WTC11 (cell line): ENCODE data around the gene MIGA1. TPM values are rescaled to one million over a fixed set of nuclear protein-coding genes. Genes with fewer than 3 reads are reported as not detected.

Experiments used
- ATAC-seq: fragments of 200-7000 bp; cut with Tn5 transposase; 2 replicates; pipeline ENCODE4 v1.10.0; 2021; ENCODE audit warnings: mild to moderate bottlenecking, moderate library complexity
- CTCF ChIA-PET: fragments of 300-600 bp; sonication (Branson Sonifier 250); formaldehyde crosslinking; loops from one replicate; lab custom pipeline; 2021; ENCODE audit warnings: antibody characterized with exemption; lab: Charles Lee
- POLR2A ChIA-PET: fragments of 350-600 bp; sonication (Branson Sonifier 250); formaldehyde crosslinking; loops from one replicate; lab custom pipeline; 2021; ENCODE audit warnings: antibody characterized with exemption; lab: Charles Lee
- DNase-seq: peaks from one replicate; pipeline ENCODE4 v3.0.0; 2021; ENCODE audit warnings: low spot score
- H3K27ac Mint-ChIP-seq: 2 replicates; pipeline ENCODE4 v1.8.0; 2021; ENCODE audit warnings: mixed read lengths
- H3K27me3 Mint-ChIP-seq: 2 replicates; pipeline ENCODE4 v1.8.0; 2021; ENCODE audit warnings: low read depth, mild to moderate bottlenecking, moderate library complexity, mixed read lengths
- H3K36me3 Mint-ChIP-seq: 2 replicates; pipeline ENCODE4 v1.8.0; 2021; ENCODE audit warnings: mixed read lengths
- H3K4me1 Mint-ChIP-seq: 2 replicates; pipeline ENCODE4 v1.8.0; 2022; ENCODE audit warnings: mixed read lengths
- H3K4me3 Mint-ChIP-seq: 2 replicates; pipeline ENCODE4 v1.8.0; 2021; ENCODE audit warnings: mild to moderate bottlenecking, moderate library complexity, mixed read lengths
- H3K9me3 Mint-ChIP-seq: 2 replicates; pipeline ENCODE4 v1.8.0; 2021; ENCODE audit warnings: mixed read lengths
- ATF1 ChIP-seq: sonication (generic); formaldehyde crosslinking; IDR thresholded peaks from 2 replicates; pipeline ENCODE4 v1.8.1; 2023; ENCODE audit warnings: mild to moderate bottlenecking, moderate library complexity, missing genetic modification reagents
- CREB1 ChIP-seq: sonication (generic); formaldehyde crosslinking; IDR thresholded peaks from 2 replicates; pipeline ENCODE4 v1.8.0; 2023; ENCODE audit warnings: mild to moderate bottlenecking, missing genetic modification reagents
- E2F4 ChIP-seq: sonication (generic); formaldehyde crosslinking; IDR thresholded peaks from 2 replicates; pipeline ENCODE4 v1.8.1; 2022; ENCODE audit warnings: low read depth, mild to moderate bottlenecking, moderate library complexity, missing genetic modification reagents, borderline replicate concordance
- ETV6 ChIP-seq: sonication (generic); formaldehyde crosslinking; IDR thresholded peaks from 2 replicates; pipeline ENCODE4 v1.8.1; 2022; ENCODE audit warnings: mild to moderate bottlenecking, missing genetic modification reagents
- FOXJ3 ChIP-seq: sonication (generic); formaldehyde crosslinking; IDR thresholded peaks from 2 replicates; pipeline ENCODE4 v1.9.0; 2021; ENCODE audit warnings: missing genetic modification reagents, mild to moderate bottlenecking, borderline replicate concordance
- HMGA2 ChIP-seq: fragments of 250-450 bp; sonication (Bioruptor Pico); IDR thresholded peaks from 2 replicates; pipeline ENCODE4 v1.4.0; 2021; ENCODE audit warnings: mild to moderate bottlenecking, moderate library complexity
- HMGXB4 ChIP-seq: sonication (generic); formaldehyde crosslinking; IDR thresholded peaks from 2 replicates; pipeline ENCODE4 v1.8.1; 2023; ENCODE audit warnings: mild to moderate bottlenecking, moderate library complexity, missing genetic modification reagents
- IRF1 ChIP-seq: sonication (generic); formaldehyde crosslinking; IDR thresholded peaks from 2 replicates; pipeline ENCODE4 v1.8.0; 2023; ENCODE audit warnings: missing genetic modification reagents
- JUN ChIP-seq: sonication (generic); formaldehyde crosslinking; IDR thresholded peaks from 2 replicates; pipeline ENCODE4 v1.8.0; 2023; ENCODE audit warnings: mild to moderate bottlenecking, missing genetic modification reagents
- MXD4 ChIP-seq: fragments of 250-450 bp; sonication (Bioruptor Pico); IDR thresholded peaks from 2 replicates; pipeline ENCODE4 v1.8.0; 2021; ENCODE audit warnings: mild to moderate bottlenecking, moderate library complexity, borderline replicate concordance
- MYBL2 ChIP-seq: sonication (generic); formaldehyde crosslinking; IDR thresholded peaks from 2 replicates; pipeline ENCODE4 v1.8.1; 2023; ENCODE audit warnings: mild to moderate bottlenecking, moderate library complexity, missing genetic modification reagents
- NFE2L1 ChIP-seq: sonication (generic); formaldehyde crosslinking; IDR thresholded peaks from 2 replicates; pipeline ENCODE4 v1.8.1; 2023; ENCODE audit warnings: missing genetic modification reagents
- NR2C2 ChIP-seq: sonication (generic); formaldehyde crosslinking; IDR thresholded peaks from 2 replicates; pipeline ENCODE4 v1.8.0; 2022; ENCODE audit warnings: mild to moderate bottlenecking, missing genetic modification reagents
- PRDM15 ChIP-seq: sonication (generic); formaldehyde crosslinking; IDR thresholded peaks from 2 replicates; pipeline ENCODE4 v1.8.0; 2022; ENCODE audit warnings: missing genetic modification reagents
- SMAD4 ChIP-seq: sonication (generic); formaldehyde crosslinking; IDR thresholded peaks from 2 replicates; pipeline ENCODE4 v1.8.0; 2022; ENCODE audit warnings: mild to moderate bottlenecking, missing genetic modification reagents
- TCF7 ChIP-seq: sonication (generic); formaldehyde crosslinking; IDR thresholded peaks from 2 replicates; pipeline ENCODE4 v1.8.0; 2022; ENCODE audit warnings: mild to moderate bottlenecking, low read depth, missing genetic modification reagents, moderate library complexity
- TEAD1 ChIP-seq: sonication (generic); formaldehyde crosslinking; IDR thresholded peaks from 2 replicates; pipeline ENCODE4 v1.8.0; 2022; ENCODE audit warnings: mild to moderate bottlenecking, missing genetic modification reagents
- TP53 ChIP-seq: sonication (generic); formaldehyde crosslinking; IDR thresholded peaks from 2 replicates; pipeline ENCODE4 v1.8.1; 2023; ENCODE audit warnings: mild to moderate bottlenecking, missing genetic modification reagents
- USF1 ChIP-seq: sonication (generic); formaldehyde crosslinking; IDR thresholded peaks from 2 replicates; pipeline ENCODE4 v1.8.0; 2022; ENCODE audit warnings: mild to moderate bottlenecking, missing genetic modification reagents
- ZBTB21 ChIP-seq: sonication (generic); formaldehyde crosslinking; IDR thresholded peaks from 2 replicates; pipeline ENCODE4 v1.8.1; 2023; ENCODE audit warnings: mild to moderate bottlenecking, missing genetic modification reagents, borderline replicate concordance
- ZMAT4 ChIP-seq: fragments of 250-450 bp; sonication (Bioruptor Pico); IDR thresholded peaks from 2 replicates; pipeline ENCODE4 v1.9.0; 2021; ENCODE audit warnings: mild to moderate bottlenecking
- ZNF121 ChIP-seq: sonication (generic); formaldehyde crosslinking; IDR thresholded peaks from 2 replicates; pipeline ENCODE4 v1.8.0; 2023; ENCODE audit warnings: missing genetic modification reagents
- ZNF263 ChIP-seq: sonication (generic); formaldehyde crosslinking; IDR thresholded peaks from 2 replicates; pipeline ENCODE4 v1.8.1; 2022; ENCODE audit warnings: low read depth, mild to moderate bottlenecking, moderate library complexity, missing genetic modification reagents
- ZNF416 ChIP-seq: fragments of 250-450 bp; sonication (Bioruptor Pico); IDR thresholded peaks from 2 replicates; pipeline ENCODE4 v1.9.0; 2021; ENCODE audit warnings: mild to moderate bottlenecking, inconsistent platforms
- ZNF425 ChIP-seq: fragments of 250-450 bp; sonication (Bioruptor Pico); conservative IDR thresholded peaks from 2 replicates; pipeline ENCODE4 v1.9.0; 2021; ENCODE audit warnings: mild to moderate bottlenecking
- total RNA-seq: library from RNA; stranded (reverse); gene quantifications from 3 replicates; pipeline ENCODE4 v1.2.3, GENCODE V29; 2021

Gene MIGA1
- total RNA-seq, 1 experiment from 2014 or later, result 6.2 TPM

GRCh38 chr1:77925518-77925917 lies 146.1 kb downstream of the MIGA1 start:
- ChIA-PET CTCF (interaction anchor here (1.1 kb wide), 1 partner anchor 127 kb away, joined by 3 read pairs; no protein-coding TSS in a partner anchor), POLR2A (no interaction called here)
- Mint-ChIP-seq H3K4me1 (no peaks in the 10 kb centered on the region), H3K27me3 (no peaks in the 10 kb centered on the region), H3K4me3 (no peak overlapping the region), H3K36me3 (no peaks in the 10 kb centered on the region), H3K27ac (no peak overlapping the region), H3K9me3 (no peaks in the 10 kb centered on the region)
- DNase-seq, result no peak
- no peak for TF ChIP-seq ZMAT4 (CRISPR knock-in tag)
- no peak for TF ChIP-seq ZNF263 (CRISPR knock-in tag)
- no peak for TF ChIP-seq HMGXB4 (CRISPR knock-in tag)
- TF ChIP-seq TEAD1 (CRISPR knock-in tag), result no peak
- TF ChIP-seq ETV6 (CRISPR knock-in tag), result no peak
- peak; percentile 87 for TF ChIP-seq HMGA2
- ATAC-seq, result no peak

- H3K4me1 Mint-ChIP-seq, result no peaks in the 10 kb centered on the region
- H3K27ac Mint-ChIP-seq, result no peak overlapping the region
- DNase-seq (no peak), ATAC-seq (no peak)
- CTCF ChIA-PET, result interaction anchor here (1.1 kb wide), 1 partner anchor 126 kb away, joined by 3 read pairs; no protein-coding TSS in a partner anchor
- no peak overlapping the region for H3K4me3 Mint-ChIP-seq
- H3K27me3 Mint-ChIP-seq, result no peaks in the 10 kb centered on the region
- no peaks in the 10 kb centered on the region for H3K36me3 Mint-ChIP-seq
- POLR2A ChIA-PET, result no interaction called here
- no peak for TF ChIP-seq NR2C2 (CRISPR knock-in tag)
- TF ChIP-seq ZNF121 (CRISPR knock-in tag), result no peak
- no peak for TF ChIP-seq SMAD4 (CRISPR knock-in tag)
- no peak for TF ChIP-seq CREB1 (CRISPR knock-in tag)
- no peak for TF ChIP-seq MXD4 (CRISPR knock-in tag)
- TF ChIP-seq ZBTB21 (CRISPR knock-in tag), result no peak
- no peak for TF ChIP-seq MYBL2 (CRISPR knock-in tag)
- no peak for TF ChIP-seq TP53 (CRISPR knock-in tag)
- TF ChIP-seq FOXJ3 (CRISPR knock-in tag), result no peak
- no peak for TF ChIP-seq ZNF425 (CRISPR knock-in tag)
- TF ChIP-seq IRF1 (CRISPR knock-in tag), result no peak
- TF ChIP-seq ZNF416 (CRISPR knock-in tag), result no peak
- TF ChIP-seq TCF7 (CRISPR knock-in tag), result no peak
- TF ChIP-seq E2F4 (CRISPR knock-in tag), result no peak
- TF ChIP-seq ATF1, result no peak
- no peak for TF ChIP-seq PRDM15
- no peak for TF ChIP-seq JUN
- no peak for TF ChIP-seq NFE2L1
- no peak for TF ChIP-seq USF1 (CRISPR knock-in tag)
- no peaks in the 10 kb centered on the region for H3K9me3 Mint-ChIP-seq
Observed at GRCh38 chr1:77925956-77926355, 146.5 kb downstream of the MIGA1 start.
